ENCODE data around the gene ADRA2C. TPM values are rescaled to one million over a fixed set of nuclear protein-coding genes. Genes with fewer than 3 reads are reported as not detected.

Gene ADRA2C
- total and polyA plus RNA-seq, 2 experiments from 2014 or later = 3.0 to 16.6 TPM

GRCh38 chr4:3810111-3810680 lies 44.0 kb downstream of the ADRA2C start:
- Histone ChIP-seq H3K27ac (ENCODE audit: low read depth) (no peak overlapping the region), H4K20me1 (replicated peaks; ENCODE audit: insufficient read depth) (no peaks in the 10 kb centered on the region), H3K4me1 (ENCODE audit: insufficient read depth) (peaks cover 12% of the 10 kb centered on the region), H3K79me2 (replicated peaks; ENCODE audit: insufficient read depth) (no peaks in the 10 kb centered on the region), H3K4me3 (no peak overlapping the region), H3K9me2 (ENCODE audit: insufficient read depth) (no peaks in the 10 kb centered on the region), H3K27me3 (ENCODE audit: insufficient read depth) (no peaks in the 10 kb centered on the region), H3K4me2 (no peak overlapping the region), H3K36me3 (ENCODE audit: insufficient read depth) (no peaks in the 10 kb centered on the region), H3F3A (replicated peaks; ENCODE audit: low read depth) (no peaks in the 10 kb centered on the region), H2AFZ (no peak overlapping the region)
- TF ChIP-seq JUNB (IDR thresholded peaks at IDR 0.05; ENCODE audit: unreplicated experiment) (no peak), POLR2AphosphoS5 (IDR thresholded peaks at IDR 0.05; ENCODE audit: low read depth) (no peak), CTCF (conservative IDR thresholded peaks at IDR 0.05; ENCODE audit: low read depth in 2 of 2) (no peak), REST (IDR thresholded peaks at IDR 0.05; ENCODE audit: unreplicated experiment) (no peak), EZH2phosphoT487 (IDR thresholded peaks at IDR 0.05; ENCODE audit: unreplicated experiment) (no peak), EZH2 (IDR thresholded peaks at IDR 0.05; ENCODE audit: low read depth, unreplicated experiment) (no peak), ETS1 (IDR thresholded peaks at IDR 0.05) (no peak), ZNF114 (CRISPR knock-in tag; IDR thresholded peaks at IDR 0.05) (no peak), CREB1 (CRISPR knock-in tag; IDR thresholded peaks at IDR 0.05; ENCODE audit: low read depth) (no peak), NANOG (IDR thresholded peaks at IDR 0.05; ENCODE audit: borderline replicate concordance) (no peak), ZNF331 (CRISPR knock-in tag; IDR thresholded peaks at IDR 0.05; ENCODE audit: low read depth) (no peak), STAT1 (IDR thresholded peaks at IDR 0.05; ENCODE audit: unreplicated experiment) (no peak), ZNF462 (CRISPR knock-in tag; IDR thresholded peaks at IDR 0.05) (no peak)
- ATAC-seq = no peak
- no peaks in the 10 kb centered on the region; the same call in 2 of the 3 replicates for H3K36me3 Mint-ChIP-seq (ENCODE audit: low read depth)
- no peak for DNase-seq (ENCODE audit: low spot score)
- peaks cover 15% of the 10 kb centered on the region for H3K27me3 Mint-ChIP-seq (ENCODE audit: insufficient read depth, low read depth, poor library complexity)
- H3K4me1 Mint-ChIP-seq = peaks cover 25% of the 10 kb centered on the region
- H3K4me3 Mint-ChIP-seq = no peak overlapping the region
- H3K27ac Mint-ChIP-seq = no peak overlapping the region
- no peaks in the 10 kb centered on the region; the same call in 1 of the 3 replicates for H3K9me3 Mint-ChIP-seq

Data from GM23338 (cell line).